Astrocyte of the hippocampus (primary cell): ENCODE data around the gene WSB2.

Source experiments
- DNase-seq: peaks from one replicate; pipeline ENCODE4 v3.0.0; 2011; ENCODE audit warnings: low read depth, low spot score

The WSB2 gene

GRCh38 chr12:118061873-118062843 lies 1.2 kb upstream of the WSB2 start:
- DNase-seq, result peak; percentile 71

GRCh38 chr12:118060301-118061010 lies 523 bp downstream of the WSB2 start:
- peak; percentile 69 for DNase-seq

GRCh38 chr12:118059341-118060191 lies 1.4 kb downstream of the WSB2 start:
- DNase-seq, result peak; percentile 59

GRCh38 chr12:118058881-118059280 lies 2.1 kb downstream of the WSB2 start:
- DNase-seq, result peak; percentile 20

- DNase-seq, result no peak
Measured at GRCh38 chr12:118058227-118058626, 2.8 kb downstream of the WSB2 start.

- DNase-seq, result no peak
Measured at GRCh38 chr12:118055865-118056773, 4.9 kb downstream of the WSB2 start.

- DNase-seq, result peak; percentile 47
Measured at GRCh38 chr12:118055144-118055557, 5.8 kb downstream of the WSB2 start.

- no peak for DNase-seq
Measured at GRCh38 chr12:118053071-118053985, 7.7 kb downstream of the WSB2 start.

- peak; percentile 98 for DNase-seq
Measured at GRCh38 chr12:118052324-118053070, 8.5 kb downstream of the WSB2 start.

- peak; percentile 16 for DNase-seq
Measured at GRCh38 chr12:118050972-118051910, 9.7 kb downstream of the WSB2 start.

GRCh38 chr12:118046430-118046829 lies 14.5 kb downstream of the WSB2 start:
- no peak for DNase-seq

GRCh38 chr12:118044577-118044976 lies 16.4 kb downstream of the WSB2 start:
- DNase-seq, result no peak

GRCh38 chr12:118044075-118044474 lies 16.9 kb downstream of the WSB2 start:
- DNase-seq, result no peak

- no peak for DNase-seq
Measured at GRCh38 chr12:118042091-118042490, 18.9 kb downstream of the WSB2 start.

GRCh38 chr12:118038137-118038536 lies 22.8 kb downstream of the WSB2 start:
- no peak for DNase-seq

GRCh38 chr12:118036672-118037411 lies 24.1 kb downstream of the WSB2 start:
- no peak for DNase-seq
